Stomach (tissue), 9 donors: ENCODE results near the gene MED25. TPM values are rescaled to one million over a fixed set of nuclear protein-coding genes. Genes with fewer than 3 reads are reported as not detected.

Source experiments
- DNase-seq, 2 donors: peaks; one replicate each; pipeline versions ENCODE4 v3.0.0 to v3.0.0-alpha.2; 2013 to 2019
- H3K27ac ChIP-seq, 5 donors: fragments of 200-600 bp in 4 of 5; sonication (generic) in 4 of 5; one replicate each; pipeline ENCODE4 v1.5.1; 2013 to 2019; ENCODE audit warnings: mild to moderate bottlenecking in 1 of 5, moderate library complexity in 1 of 5
- H3K27me3 ChIP-seq, 3 donors: fragments of 200-600 bp; sonication (generic); one replicate each; pipeline ENCODE4 v1.5.1; 2017 to 2019; ENCODE audit warnings: mixed run types in 1 of 3
- H3K36me3 ChIP-seq, 4 donors: fragments of 200-600 bp; sonication (generic); 1 replicate in 3 of 4; 2 replicates in 1 of 4; pipeline ENCODE4 v1.5.1; 2016 to 2019
- H3K4me1 ChIP-seq, 4 donors: fragments of 200-600 bp; sonication (generic); one replicate each; pipeline ENCODE4 v1.5.1; 2016 to 2019
- H3K4me3 ChIP-seq, 4 donors: fragments of 200-600 bp; sonication (generic) in 3 of 4; one replicate each; pipeline ENCODE4 v1.5.1; 2016 to 2019; ENCODE audit warnings: mild to moderate bottlenecking in 1 of 4
- H3K9me3 ChIP-seq, 4 donors: fragments of 200-600 bp; sonication (generic); one replicate each; pipeline ENCODE4 v1.5.1; 2016 to 2019
- CTCF ChIP-seq, 7 experiments: fragments of 450-650 bp in 4 of 7; fragments of 200-600 bp in 3 of 7; sonication (generic) in 3 of 7; IDR thresholded peaks; one replicate each; pipeline ENCODE4 v1.5.1; 2016 to 2019; ENCODE audit warnings: antibody characterized with exemption in 7 of 7, control low read depth in 2 of 7, mild to moderate bottlenecking in 1 of 7
- EP300 ChIP-seq: sonication (generic); formaldehyde crosslinking; IDR thresholded peaks from one replicate; pipeline ENCODE4 v1.6.1; 2017; ENCODE audit warnings: antibody characterized with exemption
- POLR2A ChIP-seq, 4 donors: fragments of 450-650 bp; IDR thresholded peaks; one replicate each; pipeline ENCODE4 v1.6.1; 2016; ENCODE audit warnings: antibody characterized with exemption in 4 of 4, control low read depth in 2 of 4, mild to moderate bottlenecking in 1 of 4, moderate library complexity in 1 of 4
- POLR2AphosphoS5 ChIP-seq, 3 donors: sonication (generic); formaldehyde crosslinking; IDR thresholded peaks; one replicate each; pipeline ENCODE4 v1.6.1; 2016; ENCODE audit warnings: antibody characterized with exemption in 3 of 3
- WGBS, 5 donors: extraction: QIAGEN DNeasy Blood & Tissue Kit in 3 of 5; methylation state at CpG; one replicate each; pipeline versions ENCODE4 v1.1.5 to v1.1.7; 2013 to 2018; 5-methylcytosine and 5-hydroxymethylcytosine counted together
- intact Hi-C: fragments of 100-400 bp; cut with DNase I; formaldehyde crosslinking; loops from one replicate; pipeline ENCODE4 v1.15.1; 2023; ENCODE audit warnings: low total_unique reads
- polyA plus RNA-seq, 3 donors: library from polyadenylated mRNA; stranded (reverse); fragments of 200-250 nt; gene quantifications; one replicate each; pipeline ENCODE4 v1.2.3, GENCODE V29; 2013
- total RNA-seq, 5 donors: library from RNA; depleted of rRNA; stranded (reverse); fragments of >200 nt; gene quantifications; one replicate each; pipeline versions ENCODE4 v1.1.0 to v1.2.3, GENCODE V29; 2014 to 2016
- donor health status: healthy with polysubstance abuse.
- donor health status: Bipolar disorder and iron deficiency.
- donor health status: healthy.

MED25 gene
- total and polyA plus RNA-seq, 8 donors, result 18.0 to 387 (median 57.6) TPM

- TF ChIP-seq POLR2A (IDR thresholded peaks at IDR 0.05), result no peak
- TF ChIP-seq CTCF (IDR thresholded peaks at IDR 0.05), result no peak
- no peak for TF ChIP-seq EP300
- no peak for TF ChIP-seq POLR2AphosphoS5 (IDR thresholded peaks at IDR 0.05)
- Histone ChIP-seq H3K4me3 (no peak overlapping the region), H3K9me3 (no peaks in the 10 kb centered on the region), H3K4me1 (peaks cover 0 to 38% (median 6%) of the 10 kb centered on the region in 4 donors), H3K27ac (no peak overlapping the region), H3K36me3 (peaks cover 0 to 40% (median 16%) of the 10 kb centered on the region in 4 donors), H3K27me3 (no peaks in the 10 kb centered on the region)
- WGBS, 5 donors, result 86 to 95% (median 94%) methylated on average over 6 of the region's 6 CpGs
- DNase-seq, result no peak
- intact Hi-C loops, result no loop called here
These were observed 41.7 kb upstream of the MED25 start for GRCh38 chr19:49776371-49776764.

GRCh38 chr19:49779731-49780555 is 38.1 kb upstream of the MED25 start:
- no peak for DNase-seq
- intact Hi-C loops, result no loop called here
- 76 to 89% (median 84%) methylated on average over 11 of the region's 11 CpGs for WGBS, 5 donors
- Histone ChIP-seq H3K9me3 (no peaks in the 10 kb centered on the region), H3K4me1 (peaks cover 0 to 17% (median 0%) of the 10 kb centered on the region in 4 donors), H3K4me3 (no peak overlapping the region), H3K27ac (no peak overlapping the region), H3K36me3 (peaks cover 23 to 58% (median 48%) of the 10 kb centered on the region in 4 donors), H3K27me3 (no peaks in the 10 kb centered on the region)
- TF ChIP-seq POLR2AphosphoS5 (IDR thresholded peaks at IDR 0.05) (no peak), EP300 (no peak)

- no peak for DNase-seq
- WGBS, 5 donors, result 80 to 92% (median 90%) methylated on average over 8 of the region's 8 CpGs
- Histone ChIP-seq H3K36me3 (peaks cover 27 to 58% (median 53%) of the 10 kb centered on the region in 4 donors), H3K27ac (no peak overlapping the region), H3K9me3 (no peaks in the 10 kb centered on the region), H3K4me1 (peaks cover 0 to 17% (median under 1%) of the 10 kb centered on the region in 4 donors), H3K27me3 (no peaks in the 10 kb centered on the region), H3K4me3 (no peak overlapping the region)
- intact Hi-C loops, result no loop called here
- TF ChIP-seq EP300, result no peak
- TF ChIP-seq CTCF (IDR thresholded peaks at IDR 0.05), result no peak
- TF ChIP-seq POLR2A (IDR thresholded peaks at IDR 0.05), result no peak
- no peak for TF ChIP-seq POLR2AphosphoS5 (IDR thresholded peaks at IDR 0.05)
These were observed 37.2 kb upstream of the MED25 start for GRCh38 chr19:49780861-49781260.

- DNase-seq, result no peak
- intact Hi-C loops, result no loop called here
- peaks cover 0 to 19% (median 3%) of the 10 kb centered on the region in 4 donors for H3K4me1 ChIP-seq
- TF ChIP-seq EP300 (no peak), POLR2A (IDR thresholded peaks at IDR 0.05) (no peak), POLR2AphosphoS5 (IDR thresholded peaks at IDR 0.05) (no peak), CTCF (IDR thresholded peaks at IDR 0.05) (no peak)
- H3K27me3 ChIP-seq, result no peaks in the 10 kb centered on the region
- no peak overlapping the region for H3K27ac ChIP-seq
- 88 to 97% (median 92%) methylated on average over 5 to 7 of the region's 7 CpGs for WGBS, 5 donors
- H3K4me3 ChIP-seq, result no peak overlapping the region
- peaks cover 27 to 58% (median 53%) of the 10 kb centered on the region in 4 donors for H3K36me3 ChIP-seq
- no peaks in the 10 kb centered on the region for H3K9me3 ChIP-seq
These were observed 36.7 kb upstream of the MED25 start for GRCh38 chr19:49781394-49781793.

GRCh38 chr19:49782515-49782914 is 35.6 kb upstream of the MED25 start:
- Histone ChIP-seq H3K27ac (no peak overlapping the region), H3K4me3 (no peak overlapping the region), H3K4me1 (peaks cover 0 to 25% (median 6%) of the 10 kb centered on the region in 4 donors), H3K27me3 (no peaks in the 10 kb centered on the region), H3K9me3 (no peaks in the 10 kb centered on the region), H3K36me3 (peaks cover 28 to 67% (median 61%) of the 10 kb centered on the region in 4 donors)
- intact Hi-C loops, result no loop called here
- WGBS, 5 donors, result 94 to 98% (median 96%) methylated on average over 10 to 18 of the region's 18 CpGs
- TF ChIP-seq EP300 (no peak), CTCF (IDR thresholded peaks at IDR 0.05) (no peak), POLR2AphosphoS5 (IDR thresholded peaks at IDR 0.05) (no peak), POLR2A (IDR thresholded peaks at IDR 0.05) (no peak)
- DNase-seq, result no peak
